Measurements from ENCODE around the gene RABGAP1L.
"Not testable (repeated sequence)": the region's sequence is repeated elsewhere in the genome, so short reads cannot be mapped to it uniquely, and the experiment has no call there.

RABGAP1L gene

DNA sequence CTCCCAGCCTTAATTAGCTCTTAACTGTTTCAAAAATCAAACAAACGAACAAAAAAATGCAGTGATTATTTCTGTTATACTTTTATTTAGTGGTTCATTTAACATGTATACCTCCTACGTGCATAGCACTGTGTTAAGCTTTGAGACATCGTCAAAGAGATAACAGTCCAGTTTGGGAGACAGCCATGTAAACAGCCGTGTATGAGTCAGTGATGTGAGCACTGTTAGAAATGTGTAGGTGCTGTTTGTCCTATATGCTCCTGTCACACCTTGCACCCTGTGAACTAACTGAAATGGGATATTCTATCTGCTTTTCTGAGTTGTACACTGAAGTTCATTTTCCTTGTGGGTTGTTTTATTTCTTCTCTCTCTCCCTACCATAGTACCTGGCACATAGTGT lies 730.7 kb downstream of the RABGAP1L start:
- Histone ChIP-seq H3K27ac (ENCODE audit: low read depth, low read length) (no peak overlapping the region), H3K27me3 (ENCODE audit: low read length) (no peaks in the 10 kb centered on the region), H3K4me3 (ENCODE audit: insufficient read depth, low read length, poor library complexity, severe bottlenecking) (no peak overlapping the region), H3K36me3 (ENCODE audit: low read length) (peaks cover 17% of the 10 kb centered on the region; the same call in 1 of the 2 replicates), H3K9me3 (ENCODE audit: insufficient read depth, low read length) (no peaks in the 10 kb centered on the region), H3K4me2 (ENCODE audit: low read depth, low read length, poor library complexity, severe bottlenecking) (no peak overlapping the region), H3F3A (ENCODE audit: insufficient read depth) (no peaks in the 10 kb centered on the region), H3K9me2 (replicated peaks; ENCODE audit: insufficient read depth, low read length) (no peaks in the 10 kb centered on the region), H3K9ac (ENCODE audit: low read length) (no peak overlapping the region), H2AFZ (ENCODE audit: low read depth, low read length, severe bottlenecking) (no peak overlapping the region), H3K79me2 (ENCODE audit: insufficient read depth, low read length) (peaks cover 52% of the 10 kb centered on the region), H4K20me1 (ENCODE audit: low read depth, low read length) (no peaks in the 10 kb centered on the region)
- TF ChIP-seq EZH2phosphoT487 (conservative IDR thresholded peaks at IDR 0.05; ENCODE audit: low read length) = no peak
- TF ChIP-seq, protein P1, sequence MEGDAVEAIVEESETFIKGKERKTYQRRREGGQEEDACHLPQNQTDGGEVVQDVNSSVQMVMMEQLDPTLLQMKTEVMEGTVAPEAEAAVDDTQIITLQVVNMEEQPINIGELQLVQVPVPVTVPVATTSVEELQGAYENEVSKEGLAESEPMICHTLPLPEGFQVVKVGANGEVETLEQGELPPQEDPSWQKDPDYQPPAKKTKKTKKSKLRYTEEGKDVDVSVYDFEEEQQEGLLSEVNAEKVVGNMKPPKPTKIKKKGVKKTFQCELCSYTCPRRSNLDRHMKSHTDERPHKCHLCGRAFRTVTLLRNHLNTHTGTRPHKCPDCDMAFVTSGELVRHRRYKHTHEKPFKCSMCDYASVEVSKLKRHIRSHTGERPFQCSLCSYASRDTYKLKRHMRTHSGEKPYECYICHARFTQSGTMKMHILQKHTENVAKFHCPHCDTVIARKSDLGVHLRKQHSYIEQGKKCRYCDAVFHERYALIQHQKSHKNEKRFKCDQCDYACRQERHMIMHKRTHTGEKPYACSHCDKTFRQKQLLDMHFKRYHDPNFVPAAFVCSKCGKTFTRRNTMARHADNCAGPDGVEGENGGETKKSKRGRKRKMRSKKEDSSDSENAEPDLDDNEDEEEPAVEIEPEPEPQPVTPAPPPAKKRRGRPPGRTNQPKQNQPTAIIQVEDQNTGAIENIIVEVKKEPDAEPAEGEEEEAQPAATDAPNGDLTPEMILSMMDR (IDR thresholded peaks at IDR 0.05; ENCODE audit: insufficient read depth, low read length, poor library complexity, severe bottlenecking) = no peak

DNA sequence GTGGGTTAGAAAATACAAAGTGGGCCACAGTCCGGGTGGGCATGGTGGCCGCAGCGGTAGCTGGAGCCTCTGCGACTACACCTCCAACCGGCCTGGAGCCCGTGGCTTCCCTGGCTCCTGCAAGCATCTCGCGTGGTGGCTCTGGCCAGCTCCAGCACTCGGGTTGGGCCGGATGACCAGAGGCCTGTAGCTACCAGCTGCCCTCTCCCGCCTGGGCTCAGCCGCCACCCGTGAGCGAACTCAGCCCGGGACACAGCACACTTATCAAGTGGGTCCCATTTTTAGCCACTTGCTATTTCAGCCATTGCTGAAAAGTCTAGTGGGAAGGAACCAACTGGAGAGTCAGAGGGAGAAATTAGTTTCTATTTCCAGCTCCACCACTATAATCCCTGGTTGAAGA lies 732.7 kb downstream of the RABGAP1L start:
- Histone ChIP-seq H3K36me3 (ENCODE audit: low read length) (peaks cover 20% of the 10 kb centered on the region; the same call in 1 of the 2 replicates), H3F3A (ENCODE audit: insufficient read depth) (no peaks in the 10 kb centered on the region), H3K79me2 (ENCODE audit: insufficient read depth, low read length) (peaks cover 50% of the 10 kb centered on the region), H3K27ac (ENCODE audit: low read depth, low read length) (no peak overlapping the region), H3K27me3 (ENCODE audit: low read length) (no peaks in the 10 kb centered on the region), H3K9me2 (replicated peaks; ENCODE audit: insufficient read depth, low read length) (no peaks in the 10 kb centered on the region), H3K9ac (ENCODE audit: low read length) (no peak overlapping the region), H2AFZ (ENCODE audit: low read depth, low read length, severe bottlenecking) (no peak overlapping the region), H4K20me1 (ENCODE audit: low read depth, low read length) (no peaks in the 10 kb centered on the region), H3K9me3 (ENCODE audit: insufficient read depth, low read length) (no peaks in the 10 kb centered on the region), H3K4me3 (ENCODE audit: insufficient read depth, low read length, poor library complexity, severe bottlenecking) (no peak overlapping the region), H3K4me2 (ENCODE audit: low read depth, low read length, poor library complexity, severe bottlenecking) (no peak overlapping the region)
- TF ChIP-seq, protein P1 (IDR thresholded peaks at IDR 0.05; ENCODE audit: insufficient read depth, low read length, poor library complexity, severe bottlenecking) = no peak
- TF ChIP-seq EZH2phosphoT487 (conservative IDR thresholded peaks at IDR 0.05; ENCODE audit: low read length) = no peak

DNA sequence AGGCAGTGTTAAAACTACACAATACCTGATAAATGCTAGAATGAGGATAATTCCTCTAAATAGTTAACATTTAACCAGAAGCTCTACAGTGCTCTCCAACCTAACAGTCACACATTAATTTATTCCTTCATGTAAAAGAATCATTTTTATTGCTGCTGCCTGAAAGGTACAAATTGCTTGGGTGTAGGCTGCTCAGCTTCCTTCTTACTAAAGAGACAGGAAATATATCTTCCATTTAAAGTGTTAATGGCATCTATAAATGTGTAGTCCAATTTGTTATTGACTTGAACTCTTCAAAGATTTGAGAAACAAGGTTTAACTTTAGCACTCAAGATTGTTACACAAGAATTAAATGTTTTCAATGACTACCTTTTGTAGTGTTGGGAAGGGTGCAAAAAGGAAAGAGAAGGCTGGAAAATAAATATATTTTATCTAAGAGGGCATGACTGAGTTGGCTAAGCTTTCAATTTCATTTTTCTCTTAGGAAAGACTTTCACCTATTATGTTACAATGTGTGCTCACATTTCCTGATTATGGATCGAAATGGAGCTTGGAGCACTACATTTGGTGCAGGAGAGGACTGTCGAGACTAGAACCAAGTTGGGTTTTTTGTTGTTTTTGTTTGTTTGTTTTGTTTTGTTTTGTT lies 734.9 kb downstream of the RABGAP1L start:
- TF ChIP-seq, protein P1 (IDR thresholded peaks at IDR 0.05; ENCODE audit: insufficient read depth, low read length, poor library complexity, severe bottlenecking) = no peak
- no peak for TF ChIP-seq EZH2phosphoT487 (conservative IDR thresholded peaks at IDR 0.05; ENCODE audit: low read length)

DNA sequence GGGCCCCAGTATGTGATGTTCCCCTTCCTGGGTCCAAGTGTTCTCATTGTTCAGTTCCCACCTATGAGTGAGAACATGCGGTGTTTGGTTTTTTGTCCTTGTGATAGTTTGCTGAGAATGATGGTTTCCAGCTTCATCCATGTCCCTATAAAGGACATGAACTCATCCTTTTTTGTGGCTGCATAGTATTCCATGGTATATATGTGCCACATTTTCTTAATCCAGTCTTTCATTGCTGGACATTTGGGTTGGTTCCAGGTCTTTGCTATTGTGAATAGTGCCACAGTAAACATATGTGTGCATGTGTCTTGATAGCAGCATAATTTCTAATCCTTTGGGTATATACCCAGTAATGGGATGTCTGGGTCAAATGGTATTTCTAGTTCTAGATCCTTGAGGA lies 736.3 kb downstream of the RABGAP1L start:
- not testable (repeated sequence) for H3K9me2 ChIP-seq (replicated peaks; ENCODE audit: insufficient read depth, low read length); H4K20me1 ChIP-seq (ENCODE audit: low read depth, low read length); H3K27me3 ChIP-seq (ENCODE audit: low read length); H3K4me2 ChIP-seq (ENCODE audit: low read depth, low read length, poor library complexity, severe bottlenecking); H3K9ac ChIP-seq (ENCODE audit: low read length); H3K27ac ChIP-seq (ENCODE audit: low read depth, low read length); H3K4me3 ChIP-seq (ENCODE audit: insufficient read depth, low read length, poor library complexity, severe bottlenecking); H2AFZ ChIP-seq (ENCODE audit: low read depth, low read length, severe bottlenecking); H3K9me3 ChIP-seq (ENCODE audit: insufficient read depth, low read length); H3F3A ChIP-seq (ENCODE audit: insufficient read depth)
- Histone ChIP-seq H3K79me2 (ENCODE audit: insufficient read depth, low read length) (peaks cover 70% of the 10 kb centered on the region), H3K36me3 (ENCODE audit: low read length) (peaks cover 19% of the 10 kb centered on the region)

More for the DNA sequence above, 734.9 kb downstream of the RABGAP1L start:
- peaks cover 67% of the 10 kb centered on the region for H3K79me2 ChIP-seq (ENCODE audit: insufficient read depth, low read length)
- no peak overlapping the region for H3K4me2 ChIP-seq (ENCODE audit: low read depth, low read length, poor library complexity, severe bottlenecking)
- H3K27me3 ChIP-seq (ENCODE audit: low read length) = no peaks in the 10 kb centered on the region
- no peak overlapping the region for H3K27ac ChIP-seq (ENCODE audit: low read depth, low read length)
- no peak overlapping the region for H3K4me3 ChIP-seq (ENCODE audit: insufficient read depth, low read length, poor library complexity, severe bottlenecking)
- peaks cover 8% of the 10 kb centered on the region; the same call in 1 of the 2 replicates for H3K36me3 ChIP-seq (ENCODE audit: low read length)
- no peaks in the 10 kb centered on the region for H3K9me2 ChIP-seq (replicated peaks; ENCODE audit: insufficient read depth, low read length)
- no peak overlapping the region for H2AFZ ChIP-seq (ENCODE audit: low read depth, low read length, severe bottlenecking)
- no peaks in the 10 kb centered on the region for H3F3A ChIP-seq (ENCODE audit: insufficient read depth)
- no peaks in the 10 kb centered on the region for H4K20me1 ChIP-seq (ENCODE audit: low read depth, low read length)
- no peak overlapping the region for H3K9ac ChIP-seq (ENCODE audit: low read length)
- no peaks in the 10 kb centered on the region for H3K9me3 ChIP-seq (ENCODE audit: insufficient read depth, low read length)
